OCI-LY3 (cell line): ENCODE measurements around the gene TBX21.

Experiments used
- H2AFZ ChIP-seq: fragments of 200-600, 300-600 bp; shearing (Covaris generic); 2 replicates; pipeline ENCODE4 v1.6.0; 2014; ENCODE audit warnings: antibody characterized with exemption, low read depth, low read length
- H3K27ac ChIP-seq: fragments of 200-600, 300-600 bp; sonication (generic); 2 replicates; pipeline ENCODE4 v1.5.1; 2014; ENCODE audit warnings: mild to moderate bottlenecking, low read length, moderate library complexity, mixed read lengths
- H3K27me3 ChIP-seq: fragments of 200-600, 300-600 bp; sonication (generic); 2 replicates; pipeline ENCODE4 v1.6.1; 2014; ENCODE audit warnings: low read depth, low read length, mixed read lengths
- H3K36me3 ChIP-seq: fragments of 200-600, 300-600 bp; sonication (generic); replicated peaks from 2 replicates; pipeline ENCODE3; 2014; ENCODE audit warnings: low read depth, low read length, mixed read lengths
- H3K4me1 ChIP-seq: fragments of 300-600, 200-600 bp; sonication (generic); 2 replicates; pipeline ENCODE4 v1.6.1; 2014; ENCODE audit warnings: low read length, mixed read lengths
- H3K4me2 ChIP-seq: fragments of 200-600, 300-600 bp; sonication (generic); 2 replicates; pipeline ENCODE4 v1.6.1; 2014; ENCODE audit warnings: low read length, mixed read lengths
- H3K4me3 ChIP-seq: fragments of 300-600, 200-600 bp; sonication (generic); 2 replicates; pipeline ENCODE4 v1.5.1; 2014; ENCODE audit warnings: antibody characterized with exemption, mild to moderate bottlenecking, low read length, moderate library complexity
- H3K79me2 ChIP-seq: fragments of 300-600, 200-600 bp; shearing (Covaris generic); 2 replicates; pipeline ENCODE4 v1.6.1; 2014; ENCODE audit warnings: mild to moderate bottlenecking, low read length, mixed read lengths
- H3K9ac ChIP-seq: fragments of 300-600, 200-600 bp; shearing (Covaris generic); 2 replicates; pipeline ENCODE4 v1.6.0; 2014; ENCODE audit warnings: mild to moderate bottlenecking, low read length, moderate library complexity
- H3K9me3 ChIP-seq: fragments of 200-600, 300-600 bp; shearing (Covaris generic); 2 replicates; pipeline ENCODE4 v1.6.1; 2014; ENCODE audit warnings: low read length, mixed read lengths; ENCODE audit not compliant: insufficient read depth
- H4K20me1 ChIP-seq: fragments of 200-600, 300-600 bp; sonication (generic); 2 replicates; pipeline ENCODE4 v1.6.1; 2016; ENCODE audit warnings: low read length, mixed read lengths; ENCODE audit not compliant: insufficient read depth
- EZH2phosphoT487 ChIP-seq: fragments of 200-600 bp; shearing (Covaris generic); IDR thresholded peaks from 2 replicates; pipeline ENCODE4 v1.6.1; 2018; ENCODE audit warnings: antibody characterized with exemption, mixed run types, low read depth
- TF ChIP-seq, protein P1 (sequence below): fragments of 200-600, 300-600 bp; sonication (generic); IDR thresholded peaks from 2 replicates; pipeline ENCODE4 v1.5.1; 2014; ENCODE audit warnings: antibody characterized with exemption, low read length, low read depth

Gene TBX21

DNA sequence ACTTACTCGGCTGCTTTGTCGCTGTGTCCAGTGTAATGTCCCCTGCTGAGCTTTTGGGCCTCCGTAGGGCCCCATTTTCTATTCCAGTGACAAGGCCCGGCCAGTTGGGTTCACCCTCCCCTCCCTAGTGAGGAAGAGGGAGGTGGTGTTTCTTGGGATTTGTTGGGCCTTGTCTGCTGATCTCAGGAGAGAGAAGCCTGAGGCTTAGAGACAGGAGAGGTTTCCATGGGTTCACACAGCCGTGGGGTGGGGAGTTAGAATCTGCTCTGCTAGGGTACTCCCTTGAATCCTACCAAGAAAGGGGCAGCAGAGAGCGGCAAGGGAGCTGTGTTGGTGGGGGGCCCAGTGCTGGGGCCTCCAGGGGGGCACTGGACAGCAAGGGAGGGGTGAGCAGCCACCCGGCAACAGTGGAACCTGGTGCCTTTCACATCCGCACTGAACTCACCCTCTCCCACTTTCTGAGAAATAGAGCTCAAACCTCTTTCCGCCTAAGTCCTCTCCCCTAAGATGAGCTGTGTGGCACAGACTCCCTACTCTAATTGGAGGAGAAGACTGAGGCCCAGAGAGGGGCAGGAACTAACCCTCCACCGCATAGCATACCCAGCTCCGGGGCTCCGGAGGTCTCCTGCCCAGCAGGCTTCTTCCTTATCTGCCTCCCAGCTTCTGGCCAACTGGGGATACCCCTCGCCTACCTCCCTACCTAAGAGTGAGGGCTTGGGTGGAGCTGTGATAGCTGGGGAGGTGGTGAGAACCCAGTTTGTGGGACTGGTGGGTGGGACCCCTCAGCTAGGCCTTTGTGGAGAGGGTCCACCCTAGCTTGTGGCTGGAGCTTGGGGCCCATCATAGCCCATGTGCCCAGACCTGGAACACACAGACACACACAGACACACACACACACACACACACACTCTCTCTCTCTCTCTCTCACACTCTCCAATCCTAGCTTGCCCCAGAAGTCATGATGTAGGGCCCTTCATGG lies 32.3 kb upstream of the TBX21 start:
- Histone ChIP-seq H3K9ac (no peak overlapping the region), H3K36me3 (no peaks in the 10 kb centered on the region), H4K20me1 (no peaks in the 10 kb centered on the region), H3K79me2 (no peaks in the 10 kb centered on the region), H2AFZ (no peak overlapping the region), H3K27me3 (peaks cover 33% of the 10 kb centered on the region), H3K27ac (no peak overlapping the region), H3K4me3 (no peak overlapping the region), H3K4me2 (no peak overlapping the region), H3K4me1 (peaks cover 10% of the 10 kb centered on the region; the same call in 1 of the 2 replicates), H3K9me3 (no peaks in the 10 kb centered on the region)
- no peak for TF ChIP-seq EZH2phosphoT487
- TF ChIP-seq, protein P1, sequence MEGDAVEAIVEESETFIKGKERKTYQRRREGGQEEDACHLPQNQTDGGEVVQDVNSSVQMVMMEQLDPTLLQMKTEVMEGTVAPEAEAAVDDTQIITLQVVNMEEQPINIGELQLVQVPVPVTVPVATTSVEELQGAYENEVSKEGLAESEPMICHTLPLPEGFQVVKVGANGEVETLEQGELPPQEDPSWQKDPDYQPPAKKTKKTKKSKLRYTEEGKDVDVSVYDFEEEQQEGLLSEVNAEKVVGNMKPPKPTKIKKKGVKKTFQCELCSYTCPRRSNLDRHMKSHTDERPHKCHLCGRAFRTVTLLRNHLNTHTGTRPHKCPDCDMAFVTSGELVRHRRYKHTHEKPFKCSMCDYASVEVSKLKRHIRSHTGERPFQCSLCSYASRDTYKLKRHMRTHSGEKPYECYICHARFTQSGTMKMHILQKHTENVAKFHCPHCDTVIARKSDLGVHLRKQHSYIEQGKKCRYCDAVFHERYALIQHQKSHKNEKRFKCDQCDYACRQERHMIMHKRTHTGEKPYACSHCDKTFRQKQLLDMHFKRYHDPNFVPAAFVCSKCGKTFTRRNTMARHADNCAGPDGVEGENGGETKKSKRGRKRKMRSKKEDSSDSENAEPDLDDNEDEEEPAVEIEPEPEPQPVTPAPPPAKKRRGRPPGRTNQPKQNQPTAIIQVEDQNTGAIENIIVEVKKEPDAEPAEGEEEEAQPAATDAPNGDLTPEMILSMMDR = no peak

DNA sequence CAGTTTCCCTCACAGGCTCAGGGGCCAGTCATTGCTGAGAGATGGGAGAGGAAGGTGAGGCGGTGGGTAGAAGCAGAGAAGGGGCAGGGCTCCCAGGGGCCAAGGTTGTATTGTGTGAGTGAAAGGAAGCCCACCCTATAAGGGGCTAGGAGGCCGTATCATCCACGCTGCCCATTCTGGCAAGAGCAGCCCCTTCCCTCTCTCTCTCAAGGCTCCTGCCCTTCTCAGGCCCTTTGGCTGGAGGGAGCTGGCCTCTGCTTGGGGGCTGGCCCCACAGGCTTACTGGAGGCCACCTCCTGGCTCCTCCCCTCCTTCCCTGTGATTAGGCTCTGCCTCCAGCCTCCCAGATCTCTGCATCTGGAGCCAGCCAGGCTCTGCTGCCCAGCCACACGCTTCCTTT lies 31.4 kb upstream of the TBX21 start:
- Histone ChIP-seq H3K4me3 (no peak overlapping the region), H3K9ac (no peak overlapping the region), H3K27ac (no peak overlapping the region), H3K27me3 (peaks cover 41% of the 10 kb centered on the region), H3K4me2 (no peak overlapping the region), H3K79me2 (no peaks in the 10 kb centered on the region), H3K4me1 (peaks cover 10% of the 10 kb centered on the region; the same call in 1 of the 2 replicates), H3K9me3 (no peaks in the 10 kb centered on the region), H4K20me1 (no peaks in the 10 kb centered on the region), H2AFZ (no peak overlapping the region), H3K36me3 (no peaks in the 10 kb centered on the region)
- TF ChIP-seq, protein P1 = no peak
- no peak for TF ChIP-seq EZH2phosphoT487

DNA sequence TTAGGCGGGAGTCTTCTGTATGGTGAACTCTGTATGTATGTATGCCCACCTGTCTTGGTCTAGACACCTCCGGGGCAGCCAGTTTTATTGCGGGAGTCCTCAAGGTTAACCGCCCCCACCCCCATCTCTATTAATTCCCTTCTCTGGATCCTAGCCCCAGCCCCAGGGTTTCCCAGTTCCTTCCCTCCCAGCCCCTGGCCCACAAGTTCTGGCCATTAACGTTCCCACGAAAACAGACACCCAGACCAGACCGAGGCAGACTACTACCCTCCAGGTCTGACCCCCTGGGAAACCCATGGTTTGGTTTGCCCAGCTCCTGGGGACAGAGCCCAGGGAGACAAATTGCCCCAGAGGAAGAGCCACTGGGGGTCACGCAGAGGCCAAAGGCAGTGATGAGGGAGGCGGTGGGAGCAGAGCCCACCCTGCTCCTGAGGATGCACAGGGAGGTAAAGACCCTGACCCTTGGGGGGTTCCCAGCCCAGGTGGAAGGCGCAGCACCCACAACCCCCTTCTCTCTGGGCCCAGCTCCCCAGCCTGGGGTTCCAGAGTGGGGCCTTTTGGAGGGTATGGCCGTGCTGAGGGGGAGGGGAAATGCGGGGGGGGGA lies 30.5 kb upstream of the TBX21 start:
- Histone ChIP-seq H3K4me1 (peaks cover 10% of the 10 kb centered on the region; the same call in 1 of the 2 replicates), H3K27me3 (peaks cover 49% of the 10 kb centered on the region), H3K9me3 (no peaks in the 10 kb centered on the region), H3K4me3 (no peak overlapping the region), H4K20me1 (no peaks in the 10 kb centered on the region), H3K79me2 (no peaks in the 10 kb centered on the region), H2AFZ (no peak overlapping the region), H3K27ac (no peak overlapping the region), H3K4me2 (no peak overlapping the region), H3K9ac (no peak overlapping the region), H3K36me3 (no peaks in the 10 kb centered on the region)
- TF ChIP-seq EZH2phosphoT487 = no peak
- TF ChIP-seq, protein P1 = no peak

DNA sequence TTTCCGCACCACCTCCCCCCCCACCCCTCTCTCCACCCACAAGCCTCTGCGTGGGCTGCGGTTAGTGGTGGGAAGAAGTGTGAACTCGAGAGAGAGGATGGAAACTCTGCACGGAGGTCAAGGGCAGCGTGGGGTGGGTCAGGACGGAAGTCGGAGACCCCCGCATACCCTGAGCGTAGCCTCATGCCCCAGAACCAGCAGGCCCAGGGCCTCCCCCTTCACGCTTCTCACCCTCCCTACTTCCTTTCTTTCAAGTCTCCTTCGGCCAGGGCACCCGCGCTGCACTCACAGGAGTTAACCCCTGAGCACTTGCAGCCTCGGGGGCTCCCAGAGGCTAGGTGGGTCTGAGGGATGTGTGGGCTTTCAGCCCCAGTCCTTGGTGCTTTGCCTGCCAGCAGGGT lies 29.8 kb upstream of the TBX21 start:
- Histone ChIP-seq H3K9ac (no peak overlapping the region), H4K20me1 (no peaks in the 10 kb centered on the region), H2AFZ (no peak overlapping the region), H3K4me3 (no peak overlapping the region), H3K36me3 (no peaks in the 10 kb centered on the region), H3K4me2 (no peak overlapping the region), H3K27me3 (peaks cover 50% of the 10 kb centered on the region), H3K4me1 (peaks cover 10% of the 10 kb centered on the region; the same call in 1 of the 2 replicates), H3K27ac (no peak overlapping the region), H3K79me2 (no peaks in the 10 kb centered on the region), H3K9me3 (no peaks in the 10 kb centered on the region)
- TF ChIP-seq EZH2phosphoT487 = no peak
- TF ChIP-seq, protein P1 = no peak
